ENCODE measurements around the gene ZNF503.

ZNF503 gene

GRCh38 chr10:75406462-75407223, 5.1 kb upstream of the ZNF503 start:
- no peak for DNase-seq

GRCh38 chr10:75405598-75406461, 4.3 kb upstream of the ZNF503 start:
- DNase-seq = no peak

GRCh38 chr10:75404815-75405597, 3.4 kb upstream of the ZNF503 start:
- DNase-seq = peak; percentile 65

GRCh38 chr10:75403939-75404814, 2.6 kb upstream of the ZNF503 start:
- peak; percentile 92 for DNase-seq

- peak; percentile 76 for DNase-seq
Measured at GRCh38 chr10:75403144-75403938, 1.8 kb upstream of the ZNF503 start.

- DNase-seq = peak; percentile 58
Measured at GRCh38 chr10:75402486-75403143, 1.1 kb upstream of the ZNF503 start.

- DNase-seq = peak; percentile 66
Measured at GRCh38 chr10:75400771-75401568, 594 bp downstream of the ZNF503 start.

GRCh38 chr10:75400163-75400770, 1.3 kb downstream of the ZNF503 start:
- DNase-seq = peak; percentile 61

GRCh38 chr10:75399461-75400162, 2.0 kb downstream of the ZNF503 start:
- peak; percentile 93 for DNase-seq

GRCh38 chr10:75398692-75399460, 2.7 kb downstream of the ZNF503 start:
- no peak for DNase-seq

- DNase-seq = no peak
Measured at GRCh38 chr10:75398200-75398691, 3.3 kb downstream of the ZNF503 start.

- DNase-seq = no peak
Measured at GRCh38 chr10:75397496-75398199, 3.9 kb downstream of the ZNF503 start.

- no peak for DNase-seq
Measured at GRCh38 chr10:75396631-75397495, 4.7 kb downstream of the ZNF503 start.

GRCh38 chr10:75395932-75396630, 5.5 kb downstream of the ZNF503 start:
- no peak for DNase-seq

Data from 8988T (cell line).